ENCODE data around the gene ATCAY. TPM values are rescaled to one million over a fixed set of nuclear protein-coding genes. Genes with fewer than 3 reads are reported as not detected.

Gene ATCAY
- total RNA-seq, 2 donors from 2014 or later = 3.9 to 8.3 TPM

DNA sequence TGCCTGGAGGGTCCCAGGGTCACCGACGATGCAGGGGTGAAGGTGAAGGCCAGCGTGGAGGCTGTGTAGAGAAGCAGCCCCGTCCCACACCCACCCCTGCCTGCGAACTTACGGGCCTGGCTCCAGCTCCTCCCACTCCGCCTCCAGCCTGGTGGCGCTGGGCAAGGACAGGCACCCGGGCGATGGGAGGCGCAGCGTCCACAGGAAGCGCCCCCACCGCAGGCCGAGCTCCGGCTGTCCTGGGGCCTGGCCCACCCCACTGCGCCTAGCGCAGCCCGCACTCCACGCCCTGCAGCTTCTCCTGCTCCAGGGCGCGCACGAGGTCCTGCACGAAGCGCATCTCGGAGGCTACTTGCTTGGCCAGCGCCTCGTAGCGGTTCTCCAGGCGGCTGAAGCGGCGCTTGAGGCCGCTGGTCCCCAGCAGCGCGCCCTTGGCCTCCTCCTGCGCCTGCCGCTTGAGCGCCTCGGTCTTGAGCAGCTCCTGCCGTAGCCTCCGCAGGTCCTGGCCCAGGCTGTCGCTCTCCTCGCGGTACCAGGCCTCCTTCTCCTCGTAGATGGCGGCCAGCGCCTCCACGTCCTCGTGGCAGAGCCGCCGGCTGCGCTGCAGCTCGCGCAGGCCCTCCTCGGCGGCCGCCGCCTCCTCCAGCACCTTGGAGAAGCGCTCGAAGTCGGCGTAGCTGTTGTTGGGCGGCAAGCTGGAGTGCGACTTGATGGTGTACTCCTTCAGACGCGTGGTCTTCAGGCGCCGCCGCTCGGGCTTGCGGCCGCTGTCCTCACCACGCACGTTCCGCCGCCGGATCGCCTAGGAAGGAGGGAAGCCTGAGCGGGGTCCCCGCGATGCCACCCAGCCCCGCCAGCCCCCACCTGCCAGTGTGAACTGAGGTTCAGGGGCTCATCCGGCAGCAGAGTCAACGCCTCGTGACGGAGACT lies 78.6 kb downstream of the ATCAY start:
- no peak overlapping the region for H3K4me3 ChIP-seq
- H3K36me3 ChIP-seq = peaks cover 23 to 49% of the 10 kb centered on the region in 2 donors
- DNase-seq (ENCODE audit: low spot score) = no peak
- WGBS = 96% methylated on average over 86 of the region's 86 CpGs
- H3K27me3 ChIP-seq (replicated peaks; ENCODE audit: insufficient read depth) = no peaks in the 10 kb centered on the region
- H3K9me3 ChIP-seq = no peaks in the 10 kb centered on the region
- TF ChIP-seq, protein P1, sequence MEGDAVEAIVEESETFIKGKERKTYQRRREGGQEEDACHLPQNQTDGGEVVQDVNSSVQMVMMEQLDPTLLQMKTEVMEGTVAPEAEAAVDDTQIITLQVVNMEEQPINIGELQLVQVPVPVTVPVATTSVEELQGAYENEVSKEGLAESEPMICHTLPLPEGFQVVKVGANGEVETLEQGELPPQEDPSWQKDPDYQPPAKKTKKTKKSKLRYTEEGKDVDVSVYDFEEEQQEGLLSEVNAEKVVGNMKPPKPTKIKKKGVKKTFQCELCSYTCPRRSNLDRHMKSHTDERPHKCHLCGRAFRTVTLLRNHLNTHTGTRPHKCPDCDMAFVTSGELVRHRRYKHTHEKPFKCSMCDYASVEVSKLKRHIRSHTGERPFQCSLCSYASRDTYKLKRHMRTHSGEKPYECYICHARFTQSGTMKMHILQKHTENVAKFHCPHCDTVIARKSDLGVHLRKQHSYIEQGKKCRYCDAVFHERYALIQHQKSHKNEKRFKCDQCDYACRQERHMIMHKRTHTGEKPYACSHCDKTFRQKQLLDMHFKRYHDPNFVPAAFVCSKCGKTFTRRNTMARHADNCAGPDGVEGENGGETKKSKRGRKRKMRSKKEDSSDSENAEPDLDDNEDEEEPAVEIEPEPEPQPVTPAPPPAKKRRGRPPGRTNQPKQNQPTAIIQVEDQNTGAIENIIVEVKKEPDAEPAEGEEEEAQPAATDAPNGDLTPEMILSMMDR (IDR thresholded peaks at IDR 0.05) = no peak
- no peak for TF ChIP-seq POLR2A (IDR thresholded peaks at IDR 0.05)
- TF ChIP-seq POLR2AphosphoS5 (IDR thresholded peaks at IDR 0.05) = no peak
- no peaks in the 10 kb centered on the region for H3K4me1 ChIP-seq (replicated peaks)
- intact Hi-C loops (cut with DNase I) = no loop called here
- no peak overlapping the region for H3K27ac ChIP-seq

DNA sequence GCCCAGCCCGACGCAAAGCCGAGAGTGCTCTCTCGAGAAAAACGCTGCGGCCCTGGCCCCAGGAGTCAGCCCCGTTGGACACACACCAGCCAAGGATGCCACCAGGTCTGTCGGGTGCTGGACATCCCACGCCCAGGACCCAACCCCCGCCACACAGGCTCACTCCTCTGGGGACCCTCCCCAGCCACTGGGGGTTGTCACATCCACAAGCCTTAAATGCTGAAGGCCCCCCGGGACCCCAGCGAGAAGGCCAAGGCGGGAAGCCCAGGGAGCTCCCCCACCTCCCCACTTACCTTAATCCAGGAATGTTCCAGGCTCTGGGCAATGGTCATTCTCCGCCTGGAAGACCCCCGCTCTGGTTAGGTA lies 79.3 kb downstream of the ATCAY start:
- Histone ChIP-seq H3K36me3 (peaks cover 24 to 55% of the 10 kb centered on the region in 2 donors), H3K9me3 (no peaks in the 10 kb centered on the region), H3K4me3 (no peak overlapping the region), H3K4me1 (replicated peaks) (no peaks in the 10 kb centered on the region), H3K27me3 (replicated peaks; ENCODE audit: insufficient read depth) (no peaks in the 10 kb centered on the region), H3K27ac (no peak overlapping the region)
- intact Hi-C loops (cut with DNase I) = no loop called here
- 95% methylated on average over 14 of the region's 15 CpGs for WGBS
- TF ChIP-seq POLR2AphosphoS5 (IDR thresholded peaks at IDR 0.05) (no peak), POLR2A (IDR thresholded peaks at IDR 0.05) (no peak)
- TF ChIP-seq, protein P1 (IDR thresholded peaks at IDR 0.05) = no peak
- DNase-seq (ENCODE audit: low spot score) = no peak

DNA sequence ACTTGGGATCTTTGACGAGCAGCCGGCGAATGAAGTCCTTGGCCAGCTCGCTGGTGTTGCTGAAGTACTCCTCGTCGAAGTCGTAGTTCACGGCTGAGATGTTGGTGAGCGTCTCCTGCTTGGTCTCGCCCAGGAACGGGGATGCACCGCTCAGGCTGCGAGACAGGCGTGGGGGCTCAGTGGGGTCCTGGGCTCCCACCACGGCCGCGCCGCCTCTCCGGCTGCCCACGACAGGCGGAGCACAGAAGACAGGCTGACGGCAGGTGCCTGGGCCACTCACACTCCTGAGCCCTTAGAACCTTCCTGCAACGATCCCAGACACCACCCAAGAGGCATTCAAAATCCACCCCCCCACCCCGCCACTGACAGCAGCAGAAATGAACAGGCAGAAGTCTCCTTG lies 80.5 kb downstream of the ATCAY start:
- 93% methylated on average over 24 of the region's 24 CpGs for WGBS
- Histone ChIP-seq H3K27ac (no peak overlapping the region), H3K36me3 (peaks cover 24 to 55% of the 10 kb centered on the region in 2 donors), H3K27me3 (replicated peaks; ENCODE audit: insufficient read depth) (no peaks in the 10 kb centered on the region), H3K9me3 (no peaks in the 10 kb centered on the region), H3K4me1 (replicated peaks) (no peaks in the 10 kb centered on the region), H3K4me3 (no peak overlapping the region)
- TF ChIP-seq POLR2AphosphoS5 (IDR thresholded peaks at IDR 0.05) (no peak), POLR2A (IDR thresholded peaks at IDR 0.05) (no peak)
- TF ChIP-seq, protein P1 (IDR thresholded peaks at IDR 0.05) = no peak
- intact Hi-C loops (cut with DNase I) = no loop called here
- no peak for DNase-seq (ENCODE audit: low spot score)

- Histone ChIP-seq H3K27me3 (replicated peaks; ENCODE audit: insufficient read depth) (no peaks in the 10 kb centered on the region), H3K36me3 (peaks cover 24 to 49% of the 10 kb centered on the region in 2 donors), H3K4me3 (no peak overlapping the region), H3K4me1 (replicated peaks) (no peaks in the 10 kb centered on the region), H3K27ac (no peak overlapping the region), H3K9me3 (no peaks in the 10 kb centered on the region)
- DNase-seq (ENCODE audit: low spot score) = no peak
- TF ChIP-seq POLR2A (IDR thresholded peaks at IDR 0.05) (no peak), POLR2AphosphoS5 (IDR thresholded peaks at IDR 0.05) (no peak)
- TF ChIP-seq, protein P1 (IDR thresholded peaks at IDR 0.05) = no peak
- intact Hi-C loops (cut with DNase I) = no loop called here
- WGBS = 93% methylated on average over 35 of the region's 35 CpGs
Measured at GRCh38 chr19:3963458-3964255, 83.2 kb downstream of the ATCAY start.
